ENCODE data around the gene UMOD.

Gene UMOD

GRCh38 chr16:20352615-20353014 lies at the start of gene UMOD:
TSS of gene UMOD (minus strand) at chr16:20352715. CDS start at chr16:20350737, 1,978 bp downstream.
- DNase-seq (ENCODE audit: low read depth): no peak

GRCh38 chr16:20401475-20402016 lies 49.0 kb upstream of the UMOD start:
- no peak for DNase-seq (ENCODE audit: low read depth)

DNA sequence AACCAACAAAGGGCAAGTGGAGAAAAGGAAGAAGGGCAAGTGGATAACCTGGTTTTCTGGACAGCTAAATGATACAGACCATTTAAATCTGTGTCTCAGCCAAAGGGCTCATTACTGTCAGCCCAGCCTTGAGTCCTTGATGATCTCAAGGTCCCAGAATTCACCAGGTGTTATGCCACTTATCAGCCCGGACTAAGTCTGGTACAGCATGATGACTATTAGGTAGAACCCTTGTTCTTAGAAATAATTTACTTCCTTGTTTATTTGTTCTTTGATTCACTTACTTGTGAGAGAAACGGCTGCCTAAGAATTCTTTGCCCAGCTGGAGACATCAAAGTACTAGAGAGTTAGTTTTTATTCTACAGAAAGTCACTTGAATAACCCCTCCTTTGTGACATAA lies 48.6 kb upstream of the UMOD start:
- DNase-seq (ENCODE audit: low read depth): no peak

GRCh38 chr16:20399185-20399584 lies 46.7 kb upstream of the UMOD start:
- no peak for DNase-seq (ENCODE audit: low read depth)

DNA sequence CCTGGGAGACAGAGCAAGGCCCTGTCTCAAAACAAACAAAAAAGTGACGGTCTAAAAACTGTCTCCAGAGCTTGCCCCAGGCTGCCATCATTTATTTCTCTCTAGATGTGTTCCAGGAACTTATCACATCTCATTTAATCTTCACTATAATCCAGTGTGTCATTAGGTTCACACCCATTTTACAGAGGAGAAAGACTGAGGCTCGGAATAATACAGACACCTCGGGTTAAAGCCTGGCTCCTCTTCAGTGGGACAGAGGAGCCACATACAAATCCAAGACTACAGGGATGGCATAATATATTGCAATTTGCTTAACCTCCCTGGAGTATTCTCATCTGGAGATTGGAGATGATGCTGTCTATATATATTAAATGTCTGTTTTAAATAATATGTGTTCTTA lies 46.1 kb upstream of the UMOD start:
- DNase-seq (ENCODE audit: low read depth): no peak

DNA sequence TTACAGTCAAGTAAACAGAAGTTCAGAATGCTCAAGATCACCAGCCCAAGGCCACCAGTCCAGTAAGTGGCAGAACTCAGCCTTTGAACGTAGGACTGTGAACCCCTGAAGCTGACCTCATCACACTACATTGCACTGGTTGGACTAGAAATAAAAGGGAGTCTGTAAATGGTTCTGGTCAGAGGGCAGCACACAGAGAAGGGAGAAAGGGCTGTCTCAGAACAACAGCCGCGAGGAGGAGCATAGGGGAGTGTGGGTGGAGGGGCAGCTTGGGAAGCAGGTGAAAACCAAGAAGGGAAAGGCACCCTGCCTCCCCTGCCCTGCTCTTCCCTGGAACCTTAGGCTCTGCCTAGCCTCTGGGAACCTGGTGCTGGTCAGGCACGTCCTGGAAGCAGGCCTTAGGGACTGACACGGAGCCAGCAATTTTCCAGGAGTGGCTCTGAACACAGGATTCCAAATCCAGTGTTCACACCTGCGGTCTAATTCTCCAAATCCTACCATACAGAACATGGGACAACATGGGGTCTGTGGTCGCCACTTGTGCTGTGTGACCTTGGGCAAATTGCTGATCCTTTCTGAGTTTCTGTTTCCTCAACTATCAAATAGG lies 45.1 kb upstream of the UMOD start:
- no peak for DNase-seq (ENCODE audit: low read depth)

- no peak for DNase-seq (ENCODE audit: low read depth)
These were observed 44.4 kb upstream of the UMOD start for GRCh38 chr16:20396846-20397467.

GRCh38 chr16:20395946-20396345 lies 43.4 kb upstream of the UMOD start:
- DNase-seq (ENCODE audit: low read depth): no peak

GRCh38 chr16:20393801-20394577 lies 41.5 kb upstream of the UMOD start:
- DNase-seq (ENCODE audit: low read depth): no peak

GRCh38 chr16:20391045-20391444 lies 38.5 kb upstream of the UMOD start:
- no peak for DNase-seq (ENCODE audit: low read depth)

DNA sequence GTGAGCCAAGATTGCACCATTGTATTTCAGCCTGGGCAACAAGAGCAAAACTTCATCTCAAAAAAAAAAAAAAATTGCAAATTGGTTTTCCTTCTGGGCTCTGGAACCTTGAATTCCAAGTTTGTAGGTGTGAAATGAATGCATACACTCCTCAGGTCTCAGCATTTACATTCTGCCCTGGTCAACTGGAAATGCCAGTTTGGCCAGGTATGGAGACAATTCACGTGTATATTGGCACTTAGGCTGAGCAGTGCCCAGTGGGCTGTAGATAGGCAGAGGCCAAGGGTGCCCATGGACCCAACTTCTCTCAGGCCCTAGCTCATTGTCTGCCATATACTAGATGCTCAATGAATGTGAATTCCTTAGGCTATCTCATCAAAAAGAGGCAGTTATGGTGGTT lies 36.3 kb upstream of the UMOD start:
- DNase-seq (ENCODE audit: low read depth): no peak

- DNase-seq (ENCODE audit: low read depth): no peak
These were observed 35.5 kb upstream of the UMOD start for GRCh38 chr16:20387978-20388377.

- peak; percentile 17 for DNase-seq (ENCODE audit: low read depth)
These were observed 33.6 kb upstream of the UMOD start for GRCh38 chr16:20385844-20386832.

DNA sequence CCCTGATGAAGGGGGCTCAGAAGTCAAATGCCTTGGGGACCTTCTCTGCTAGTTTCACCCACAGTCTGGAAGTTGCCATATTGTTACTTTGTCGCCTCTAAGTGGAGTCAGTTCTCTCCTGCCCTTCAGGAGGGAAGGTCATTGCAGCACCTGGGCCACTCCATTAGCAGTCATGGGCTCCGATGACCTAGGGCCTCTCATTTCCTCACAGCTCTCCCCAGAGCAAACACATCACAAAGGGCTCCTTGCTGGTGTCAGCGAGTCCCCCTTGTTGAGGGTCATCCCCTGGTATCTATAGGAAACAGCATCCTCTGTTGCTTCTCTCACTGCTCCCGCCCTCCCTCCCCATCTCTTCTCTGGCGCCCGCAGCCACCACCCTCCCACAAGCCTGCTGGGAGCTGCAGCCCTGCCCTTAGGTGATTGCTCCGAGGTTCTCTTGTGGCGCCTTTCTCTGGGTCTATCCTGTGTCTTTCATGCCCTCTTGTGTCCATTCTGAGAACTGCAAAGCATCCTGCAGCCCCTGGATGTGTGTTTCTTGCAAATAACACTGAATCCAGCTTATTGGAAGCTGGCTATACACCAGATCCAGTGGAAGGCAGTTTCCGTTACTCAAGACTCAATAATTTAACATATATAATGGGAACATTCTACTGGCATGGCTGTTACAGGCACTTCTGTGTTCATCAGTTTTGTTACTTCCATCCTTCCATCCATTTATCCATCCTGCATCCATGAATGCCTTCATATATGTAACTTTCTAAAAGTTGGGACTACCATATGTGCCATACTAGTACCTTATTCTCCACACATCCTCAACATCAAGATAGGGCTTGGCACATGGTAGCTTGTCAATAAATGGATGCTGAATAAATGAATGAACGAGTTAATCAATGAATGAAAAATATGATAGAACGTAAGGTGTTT lies 30.9 kb upstream of the UMOD start:
- peak; percentile 55 for DNase-seq (ENCODE audit: low read depth)

DNA sequence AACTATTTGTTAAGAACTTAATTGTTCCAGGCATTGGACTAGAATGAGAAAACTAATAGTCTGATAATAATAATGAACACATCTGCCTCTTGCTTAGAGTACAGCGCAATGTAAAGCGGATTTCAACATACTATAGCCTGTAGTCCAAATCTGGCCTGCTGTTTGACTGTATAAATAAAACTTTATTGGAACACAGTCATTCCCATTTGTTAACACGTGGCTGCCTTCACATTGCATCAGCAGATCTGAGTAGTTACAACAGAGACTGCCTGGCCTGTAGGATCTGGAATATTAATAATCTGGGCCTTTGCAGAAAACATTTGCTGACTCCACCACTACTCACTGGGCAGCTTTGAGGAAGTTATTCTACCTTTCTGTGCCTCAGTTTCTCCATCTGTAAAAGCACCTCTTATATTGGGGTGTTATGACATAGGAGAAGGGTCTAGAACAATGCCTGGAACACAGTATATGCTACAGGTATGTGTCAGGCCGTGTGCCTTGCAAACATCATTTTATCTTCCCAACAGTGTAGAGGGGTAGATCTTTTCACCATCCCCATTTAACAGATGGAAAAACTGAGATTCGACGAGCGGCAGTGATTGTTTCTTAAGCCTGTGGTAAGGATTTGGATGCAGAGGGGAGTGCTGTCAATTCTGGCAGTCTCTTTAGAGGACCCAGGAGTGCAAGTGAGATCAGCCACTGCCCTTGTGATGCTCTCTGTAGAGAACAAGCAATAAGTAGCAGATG lies 29.9 kb upstream of the UMOD start:
- DNase-seq (ENCODE audit: low read depth): no peak

GRCh38 chr16:20380782-20381181 lies 28.3 kb upstream of the UMOD start:
- no peak for DNase-seq (ENCODE audit: low read depth)

DNA sequence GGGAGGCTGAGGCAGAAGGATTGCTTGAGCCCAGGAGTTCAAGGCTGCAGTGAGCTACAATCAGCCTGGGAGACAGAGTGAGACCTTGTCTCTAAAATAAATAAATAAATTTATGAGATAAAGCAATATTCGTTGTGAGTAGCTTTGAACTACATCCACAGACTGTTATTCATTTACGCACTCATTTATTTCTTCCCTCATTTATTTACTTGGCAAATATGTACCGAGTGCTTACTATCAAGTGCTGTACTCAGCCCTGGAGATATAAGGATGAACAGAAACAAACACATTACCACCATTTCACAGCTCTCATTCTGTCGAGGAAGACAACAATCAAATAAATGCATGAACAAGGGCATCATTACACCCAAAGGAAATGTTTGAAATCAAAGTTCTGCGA lies 24.7 kb upstream of the UMOD start:
- DNase-seq (ENCODE audit: low read depth): no peak

DNA sequence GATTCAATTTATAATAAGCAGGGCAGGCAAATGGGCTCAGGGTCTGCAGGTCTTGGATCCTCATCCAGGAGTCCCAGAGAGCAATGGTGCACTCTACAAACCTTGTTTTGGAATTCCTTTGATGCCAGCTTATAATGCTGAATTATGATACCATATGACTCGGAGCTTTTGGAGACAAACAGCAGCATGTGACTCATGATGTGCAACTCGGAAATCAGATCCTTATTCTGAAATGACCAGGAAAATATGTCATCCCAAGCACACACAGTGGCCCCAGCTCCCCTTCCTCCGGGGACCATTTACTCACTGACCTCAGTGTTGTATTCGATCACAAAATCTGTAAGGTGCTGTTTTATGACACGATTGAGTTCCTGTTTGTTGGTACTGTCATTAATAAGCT lies 20.2 kb upstream of the UMOD start:
- no peak for DNase-seq (ENCODE audit: low read depth)

DNA sequence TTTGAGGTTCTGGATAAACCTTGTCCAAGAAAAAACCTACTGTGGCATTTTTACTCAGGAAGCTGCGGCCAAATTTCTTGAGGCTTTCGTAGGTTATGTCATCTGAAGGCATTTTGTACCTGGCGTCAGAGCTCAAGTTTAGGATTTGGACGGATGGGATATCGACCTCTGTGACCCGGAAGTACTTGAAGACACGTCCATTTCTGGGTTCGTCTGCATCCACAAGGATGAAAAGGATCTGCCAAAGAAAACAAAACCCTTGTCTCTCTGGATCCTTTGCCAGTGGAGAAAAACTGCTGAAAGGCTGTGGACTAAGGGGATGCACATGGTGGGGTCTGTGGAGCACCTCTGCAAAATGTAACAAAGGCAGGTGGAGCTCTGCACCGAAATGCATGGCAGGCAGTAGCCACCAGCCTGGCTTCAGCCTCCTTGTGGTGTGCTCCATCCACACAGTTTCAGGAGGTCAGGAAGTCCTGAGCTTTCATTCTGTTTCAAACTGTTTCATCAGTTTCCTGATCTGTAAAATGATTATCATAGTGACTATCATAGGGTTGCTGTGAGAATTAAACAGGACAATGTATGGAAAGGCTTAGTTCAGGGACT lies 17.0 kb upstream of the UMOD start:
- no peak for DNase-seq (ENCODE audit: low read depth)

GRCh38 chr16:20364051-20364450 lies 11.5 kb upstream of the UMOD start:
- no peak for DNase-seq (ENCODE audit: low read depth)
